WTC11 (cell line): ENCODE results near the gene TRNT1. TPM values are rescaled to one million over a fixed set of nuclear protein-coding genes. Genes with fewer than 3 reads are reported as not detected.

Source experiments
- ATAC-seq: fragments of 200-7000 bp; cut with Tn5 transposase; 2 replicates; pipeline ENCODE4 v1.10.0; 2021; ENCODE audit warnings: mild to moderate bottlenecking, moderate library complexity
- CTCF ChIA-PET: fragments of 300-600 bp; sonication (Branson Sonifier 250); formaldehyde crosslinking; loops from one replicate; lab custom pipeline; 2021; ENCODE audit warnings: antibody characterized with exemption; lab: Charles Lee
- POLR2A ChIA-PET: fragments of 350-600 bp; sonication (Branson Sonifier 250); formaldehyde crosslinking; loops from one replicate; lab custom pipeline; 2021; ENCODE audit warnings: antibody characterized with exemption; lab: Charles Lee
- DNase-seq: peaks from one replicate; pipeline ENCODE4 v3.0.0; 2021; ENCODE audit warnings: low spot score
- H3K27ac Mint-ChIP-seq: 2 replicates; pipeline ENCODE4 v1.8.0; 2021; ENCODE audit warnings: mixed read lengths
- H3K27me3 Mint-ChIP-seq: 2 replicates; pipeline ENCODE4 v1.8.0; 2021; ENCODE audit warnings: low read depth, mild to moderate bottlenecking, moderate library complexity, mixed read lengths
- H3K36me3 Mint-ChIP-seq: 2 replicates; pipeline ENCODE4 v1.8.0; 2021; ENCODE audit warnings: mixed read lengths
- H3K4me1 Mint-ChIP-seq: 2 replicates; pipeline ENCODE4 v1.8.0; 2022; ENCODE audit warnings: mixed read lengths
- H3K4me3 Mint-ChIP-seq: 2 replicates; pipeline ENCODE4 v1.8.0; 2021; ENCODE audit warnings: mild to moderate bottlenecking, moderate library complexity, mixed read lengths
- H3K9me3 Mint-ChIP-seq: 2 replicates; pipeline ENCODE4 v1.8.0; 2021; ENCODE audit warnings: mixed read lengths
- ATF1 ChIP-seq: sonication (generic); formaldehyde crosslinking; IDR thresholded peaks from 2 replicates; pipeline ENCODE4 v1.8.1; 2023; ENCODE audit warnings: mild to moderate bottlenecking, moderate library complexity, missing genetic modification reagents
- ETV6 ChIP-seq: sonication (generic); formaldehyde crosslinking; IDR thresholded peaks from 2 replicates; pipeline ENCODE4 v1.8.1; 2022; ENCODE audit warnings: mild to moderate bottlenecking, missing genetic modification reagents
- FOXJ3 ChIP-seq: sonication (generic); formaldehyde crosslinking; IDR thresholded peaks from 2 replicates; pipeline ENCODE4 v1.9.0; 2021; ENCODE audit warnings: missing genetic modification reagents, mild to moderate bottlenecking, borderline replicate concordance
- FOXP1 ChIP-seq: sonication (generic); formaldehyde crosslinking; IDR thresholded peaks from 2 replicates; pipeline ENCODE4 v1.8.0; 2022; ENCODE audit warnings: missing genetic modification reagents, mild to moderate bottlenecking, moderate library complexity, borderline replicate concordance
- GRHL2 ChIP-seq: fragments of 250-450 bp; sonication (Bioruptor Pico); IDR thresholded peaks from 2 replicates; pipeline ENCODE4 v1.8.0; 2022; ENCODE audit warnings: mild to moderate bottlenecking, moderate library complexity; ENCODE audit not compliant: insufficient replicate concordance, severe bottlenecking
- IRF2 ChIP-seq: sonication (generic); formaldehyde crosslinking; IDR thresholded peaks from 2 replicates; pipeline ENCODE4 v1.8.0; 2022; ENCODE audit warnings: low read depth, missing genetic modification reagents, borderline replicate concordance
- NFE2L1 ChIP-seq: sonication (generic); formaldehyde crosslinking; IDR thresholded peaks from 2 replicates; pipeline ENCODE4 v1.8.1; 2023; ENCODE audit warnings: missing genetic modification reagents
- NFYB ChIP-seq: sonication (generic); formaldehyde crosslinking; conservative IDR thresholded peaks from 2 replicates; pipeline ENCODE4 v1.8.0; 2022; ENCODE audit warnings: low read depth, missing genetic modification reagents
- NR3C1 ChIP-seq: sonication (generic); formaldehyde crosslinking; conservative IDR thresholded peaks from 2 replicates; pipeline ENCODE4 v1.8.1; 2023; ENCODE audit warnings: low read depth, mild to moderate bottlenecking, missing genetic modification reagents
- OVOL2 ChIP-seq: fragments of 250-450 bp; sonication (Bioruptor Pico); IDR thresholded peaks from 2 replicates; pipeline ENCODE4 v1.9.0; 2021; ENCODE audit warnings: mild to moderate bottlenecking, borderline replicate concordance
- PRRX2 ChIP-seq: fragments of 250-450 bp; sonication (Bioruptor Pico); IDR thresholded peaks from 2 replicates; pipeline ENCODE4 v1.8.0; 2021; ENCODE audit warnings: mild to moderate bottlenecking
- SMAD3 ChIP-seq: sonication (generic); formaldehyde crosslinking; IDR thresholded peaks from 2 replicates; pipeline ENCODE4 v1.8.0; 2022; ENCODE audit warnings: missing genetic modification reagents, mild to moderate bottlenecking, borderline replicate concordance
- SMAD4 ChIP-seq: sonication (generic); formaldehyde crosslinking; IDR thresholded peaks from 2 replicates; pipeline ENCODE4 v1.8.0; 2022; ENCODE audit warnings: mild to moderate bottlenecking, missing genetic modification reagents
- SOX15 ChIP-seq: fragments of 250-450 bp; sonication (Bioruptor Pico); IDR thresholded peaks from 2 replicates; pipeline ENCODE4 v1.9.0; 2021; ENCODE audit warnings: mild to moderate bottlenecking
- TEAD1 ChIP-seq: sonication (generic); formaldehyde crosslinking; IDR thresholded peaks from 2 replicates; pipeline ENCODE4 v1.8.0; 2022; ENCODE audit warnings: mild to moderate bottlenecking, missing genetic modification reagents
- ZNF263 ChIP-seq: sonication (generic); formaldehyde crosslinking; IDR thresholded peaks from 2 replicates; pipeline ENCODE4 v1.8.1; 2022; ENCODE audit warnings: low read depth, mild to moderate bottlenecking, moderate library complexity, missing genetic modification reagents
- ZNF396 ChIP-seq: fragments of 250-450 bp; sonication (Bioruptor Pico); IDR thresholded peaks from 2 replicates; pipeline ENCODE4 v1.8.0; 2021; ENCODE audit warnings: mild to moderate bottlenecking, moderate library complexity, borderline replicate concordance
- total RNA-seq: library from RNA; stranded (reverse); gene quantifications from 3 replicates; pipeline ENCODE4 v1.2.3, GENCODE V29; 2021
- TF ChIP-seq, protein P1 (sequence below): sonication (generic); formaldehyde crosslinking; IDR thresholded peaks from 2 replicates; pipeline ENCODE4 v1.8.1; 2022; ENCODE audit warnings: mild to moderate bottlenecking, missing genetic modification reagents, moderate library complexity, borderline replicate concordance
- TF ChIP-seq, protein P2 (sequence below): sonication (generic); formaldehyde crosslinking; IDR thresholded peaks from 2 replicates; pipeline ENCODE4 v1.8.1; 2023; ENCODE audit warnings: mild to moderate bottlenecking, moderate library complexity, missing genetic modification reagents
- TF ChIP-seq, protein P3 (sequence below): sonication (generic); formaldehyde crosslinking; IDR thresholded peaks from 2 replicates; pipeline ENCODE4 v1.8.0; 2022; ENCODE audit warnings: mild to moderate bottlenecking, missing genetic modification reagents
- TF ChIP-seq, protein P4 (sequence below): fragments of 250-450 bp; sonication (Bioruptor Pico); IDR thresholded peaks from 2 replicates; pipeline ENCODE4 v1.9.0; 2021; ENCODE audit warnings: mild to moderate bottlenecking
- TF ChIP-seq, protein P5 (sequence below): sonication (generic); formaldehyde crosslinking; IDR thresholded peaks from 2 replicates; pipeline ENCODE4 v1.8.1; 2023; ENCODE audit warnings: mild to moderate bottlenecking, missing genetic modification reagents, moderate library complexity
- TF ChIP-seq, protein P6 (sequence below): sonication (generic); formaldehyde crosslinking; IDR thresholded peaks from 2 replicates; pipeline ENCODE4 v1.8.1; 2023; ENCODE audit warnings: mild to moderate bottlenecking, missing genetic modification reagents

TRNT1 gene
- total RNA-seq, 1 experiment from 2014 or later: 18.8 TPM

DNA sequence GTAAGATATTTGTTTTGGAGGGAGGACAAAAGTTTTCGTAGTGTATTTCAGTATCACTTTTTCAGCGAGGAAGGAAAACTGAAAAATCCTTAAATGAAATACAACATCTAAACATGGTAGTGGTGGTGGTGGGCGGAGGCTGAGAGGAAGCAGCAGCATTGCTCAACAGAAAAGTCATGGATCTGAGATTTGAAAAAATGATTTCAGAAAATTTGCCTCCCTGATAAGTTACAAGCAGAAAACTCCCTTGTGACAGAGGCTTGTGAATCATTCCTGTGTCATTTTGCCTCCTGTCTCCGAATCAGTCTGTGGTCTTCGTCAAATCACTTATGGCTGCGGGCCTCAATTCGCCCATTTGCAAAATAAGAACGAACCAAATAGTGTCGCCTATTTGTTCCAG is 53.7 kb downstream of the TRNT1 start:
- CTCF ChIA-PET: no interaction called here
- no peaks in the 10 kb centered on the region for H3K36me3 Mint-ChIP-seq
- 0 out of 2 replicates have a peak overlapping the region, but pooled peaks have one; percentile 5 for H3K4me3 Mint-ChIP-seq
- H3K9me3 Mint-ChIP-seq: peaks cover 10% of the 10 kb centered on the region
- H3K4me1 Mint-ChIP-seq: peaks cover 9% of the 10 kb centered on the region
- no peak for DNase-seq
- peaks cover 22% of the 10 kb centered on the region for H3K27me3 Mint-ChIP-seq
- POLR2A ChIA-PET: no interaction called here
- H3K27ac Mint-ChIP-seq: no peak overlapping the region
- ATAC-seq: no peak
- TF ChIP-seq, protein P1, sequence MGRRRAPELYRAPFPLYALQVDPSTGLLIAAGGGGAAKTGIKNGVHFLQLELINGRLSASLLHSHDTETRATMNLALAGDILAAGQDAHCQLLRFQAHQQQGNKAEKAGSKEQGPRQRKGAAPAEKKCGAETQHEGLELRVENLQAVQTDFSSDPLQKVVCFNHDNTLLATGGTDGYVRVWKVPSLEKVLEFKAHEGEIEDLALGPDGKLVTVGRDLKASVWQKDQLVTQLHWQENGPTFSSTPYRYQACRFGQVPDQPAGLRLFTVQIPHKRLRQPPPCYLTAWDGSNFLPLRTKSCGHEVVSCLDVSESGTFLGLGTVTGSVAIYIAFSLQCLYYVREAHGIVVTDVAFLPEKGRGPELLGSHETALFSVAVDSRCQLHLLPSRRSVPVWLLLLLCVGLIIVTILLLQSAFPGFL (CRISPR knock-in tag): no peak
- TF ChIP-seq TEAD1 (CRISPR knock-in tag) (no peak), NFYB (no peak), SOX15 (CRISPR knock-in tag) (no peak), GRHL2 (no peak), ZNF396 (CRISPR knock-in tag) (no peak), ETV6 (CRISPR knock-in tag) (no peak)

DNA sequence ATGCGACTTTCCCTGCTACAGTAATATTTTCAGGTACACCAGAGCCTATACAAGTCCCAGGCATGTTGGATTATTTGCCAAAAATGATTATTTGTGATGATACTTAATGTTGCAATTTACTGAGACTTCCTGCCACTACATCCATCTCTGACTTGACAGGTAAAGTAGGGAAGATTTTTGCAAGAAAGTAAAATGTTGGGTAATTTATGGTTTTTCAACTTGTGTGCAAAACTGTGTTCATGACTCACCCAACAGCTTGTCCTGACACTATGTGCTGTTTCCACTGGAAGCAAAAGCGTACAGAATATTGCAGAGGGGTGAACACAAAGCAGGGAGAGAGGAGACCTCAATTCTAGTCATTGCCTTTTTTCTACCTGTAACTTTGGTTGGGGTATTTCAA is 58.1 kb downstream of the TRNT1 start:
- H3K9me3 Mint-ChIP-seq: peaks cover 35% of the 10 kb centered on the region
- DNase-seq: no peak
- CTCF ChIA-PET: no interaction called here

More for the DNA sequence above, 58.1 kb downstream of the TRNT1 start:
- H3K4me1 Mint-ChIP-seq: no peaks in the 10 kb centered on the region
- peaks cover 9% of the 10 kb centered on the region for H3K36me3 Mint-ChIP-seq
- no peak overlapping the region for H3K4me3 Mint-ChIP-seq
- no peak for TF ChIP-seq FOXP1 (CRISPR knock-in tag)
- no peak for TF ChIP-seq OVOL2 (CRISPR knock-in tag)
- TF ChIP-seq, protein P2, sequence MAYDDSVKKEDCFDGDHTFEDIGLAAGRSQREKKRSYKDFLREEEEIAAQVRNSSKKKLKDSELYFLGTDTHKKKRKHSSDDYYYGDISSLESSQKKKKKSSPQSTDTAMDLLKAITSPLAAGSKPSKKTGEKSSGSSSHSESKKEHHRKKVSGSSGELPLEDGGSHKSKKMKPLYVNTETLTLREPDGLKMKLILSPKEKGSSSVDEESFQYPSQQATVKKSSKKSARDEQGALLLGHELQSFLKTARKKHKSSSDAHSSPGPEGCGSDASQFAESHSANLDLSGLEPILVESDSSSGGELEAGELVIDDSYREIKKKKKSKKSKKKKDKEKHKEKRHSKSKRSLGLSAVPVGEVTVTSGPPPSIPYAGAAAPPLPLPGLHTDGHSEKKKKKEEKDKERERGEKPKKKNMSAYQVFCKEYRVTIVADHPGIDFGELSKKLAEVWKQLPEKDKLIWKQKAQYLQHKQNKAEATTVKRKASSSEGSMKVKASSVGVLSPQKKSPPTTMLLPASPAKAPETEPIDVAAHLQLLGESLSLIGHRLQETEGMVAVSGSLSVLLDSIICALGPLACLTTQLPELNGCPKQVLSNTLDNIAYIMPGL (CRISPR knock-in tag): no peak
- no peak for TF ChIP-seq ZNF263 (CRISPR knock-in tag)
- TF ChIP-seq, protein P3, sequence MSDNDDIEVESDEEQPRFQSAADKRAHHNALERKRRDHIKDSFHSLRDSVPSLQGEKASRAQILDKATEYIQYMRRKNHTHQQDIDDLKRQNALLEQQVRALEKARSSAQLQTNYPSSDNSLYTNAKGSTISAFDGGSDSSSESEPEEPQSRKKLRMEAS: no peak
- TF ChIP-seq, protein P4, sequence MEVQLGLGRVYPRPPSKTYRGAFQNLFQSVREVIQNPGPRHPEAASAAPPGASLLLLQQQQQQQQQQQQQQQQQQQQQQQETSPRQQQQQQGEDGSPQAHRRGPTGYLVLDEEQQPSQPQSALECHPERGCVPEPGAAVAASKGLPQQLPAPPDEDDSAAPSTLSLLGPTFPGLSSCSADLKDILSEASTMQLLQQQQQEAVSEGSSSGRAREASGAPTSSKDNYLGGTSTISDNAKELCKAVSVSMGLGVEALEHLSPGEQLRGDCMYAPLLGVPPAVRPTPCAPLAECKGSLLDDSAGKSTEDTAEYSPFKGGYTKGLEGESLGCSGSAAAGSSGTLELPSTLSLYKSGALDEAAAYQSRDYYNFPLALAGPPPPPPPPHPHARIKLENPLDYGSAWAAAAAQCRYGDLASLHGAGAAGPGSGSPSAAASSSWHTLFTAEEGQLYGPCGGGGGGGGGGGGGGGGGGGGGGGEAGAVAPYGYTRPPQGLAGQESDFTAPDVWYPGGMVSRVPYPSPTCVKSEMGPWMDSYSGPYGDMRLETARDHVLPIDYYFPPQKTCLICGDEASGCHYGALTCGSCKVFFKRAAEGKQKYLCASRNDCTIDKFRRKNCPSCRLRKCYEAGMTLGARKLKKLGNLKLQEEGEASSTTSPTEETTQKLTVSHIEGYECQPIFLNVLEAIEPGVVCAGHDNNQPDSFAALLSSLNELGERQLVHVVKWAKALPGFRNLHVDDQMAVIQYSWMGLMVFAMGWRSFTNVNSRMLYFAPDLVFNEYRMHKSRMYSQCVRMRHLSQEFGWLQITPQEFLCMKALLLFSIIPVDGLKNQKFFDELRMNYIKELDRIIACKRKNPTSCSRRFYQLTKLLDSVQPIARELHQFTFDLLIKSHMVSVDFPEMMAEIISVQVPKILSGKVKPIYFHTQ (CRISPR knock-in tag): no peak
- no peak for TF ChIP-seq IRF2
- TF ChIP-seq ZNF396 (CRISPR knock-in tag): no peak
- no peak for TF ChIP-seq NR3C1 (CRISPR knock-in tag)
- TF ChIP-seq NFE2L1 (CRISPR knock-in tag): no peak
- TF ChIP-seq PRRX2: no peak
- TF ChIP-seq ATF1 (CRISPR knock-in tag): no peak
- TF ChIP-seq, protein P5, sequence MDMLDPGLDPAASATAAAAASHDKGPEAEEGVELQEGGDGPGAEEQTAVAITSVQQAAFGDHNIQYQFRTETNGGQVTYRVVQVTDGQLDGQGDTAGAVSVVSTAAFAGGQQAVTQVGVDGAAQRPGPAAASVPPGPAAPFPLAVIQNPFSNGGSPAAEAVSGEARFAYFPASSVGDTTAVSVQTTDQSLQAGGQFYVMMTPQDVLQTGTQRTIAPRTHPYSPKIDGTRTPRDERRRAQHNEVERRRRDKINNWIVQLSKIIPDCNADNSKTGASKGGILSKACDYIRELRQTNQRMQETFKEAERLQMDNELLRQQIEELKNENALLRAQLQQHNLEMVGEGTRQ (CRISPR knock-in tag): no peak
- no peak for TF ChIP-seq FOXJ3
- TF ChIP-seq, protein P6, sequence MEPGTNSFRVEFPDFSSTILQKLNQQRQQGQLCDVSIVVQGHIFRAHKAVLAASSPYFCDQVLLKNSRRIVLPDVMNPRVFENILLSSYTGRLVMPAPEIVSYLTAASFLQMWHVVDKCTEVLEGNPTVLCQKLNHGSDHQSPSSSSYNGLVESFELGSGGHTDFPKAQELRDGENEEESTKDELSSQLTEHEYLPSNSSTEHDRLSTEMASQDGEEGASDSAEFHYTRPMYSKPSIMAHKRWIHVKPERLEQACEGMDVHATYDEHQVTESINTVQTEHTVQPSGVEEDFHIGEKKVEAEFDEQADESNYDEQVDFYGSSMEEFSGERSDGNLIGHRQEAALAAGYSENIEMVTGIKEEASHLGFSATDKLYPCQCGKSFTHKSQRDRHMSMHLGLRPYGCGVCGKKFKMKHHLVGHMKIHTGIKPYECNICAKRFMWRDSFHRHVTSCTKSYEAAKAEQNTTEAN (CRISPR knock-in tag): no peak
- no peak for TF ChIP-seq SMAD4
- no peak for TF ChIP-seq SMAD3 (CRISPR knock-in tag)
- TF ChIP-seq, all 79 proteins: peak for 0
- Mint-ChIP-seq H3K27ac (no peak overlapping the region), H3K27me3 (peaks cover 31% of the 10 kb centered on the region)
- no peak for ATAC-seq
- POLR2A ChIA-PET: no interaction called here
